Activated T-cell treated with anti-CD3 and anti-CD28 coated beads, Interleukin-2, amount 50 U/mL, for 72 hours (primary cell): ENCODE data around the gene NR2F1. TPM values are rescaled to one million over a fixed set of nuclear protein-coding genes. Genes with fewer than 3 reads are reported as not detected.
"Not testable (repeated sequence)": the region's sequence is repeated elsewhere in the genome, so short reads cannot be mapped to it uniquely, and the experiment has no call there.

Experiments used
- ATAC-seq, 2 donors: fragments of 150-1000 bp; cut with Tn5 transposase; replicated peaks in 1 of 2; 2 replicates each; pipeline ENCODE4 v1.10.0; 2021; ENCODE audit warnings: moderate library complexity in 2 of 2, mild to moderate bottlenecking in 1 of 2
- DNase-seq, 2 donors: peaks; one replicate each; pipeline ENCODE4 v3.0.0; 2021 to 2022; ENCODE audit warnings: mixed read lengths in 1 of 2
- H3K27ac Mint-ChIP-seq: one replicate; pipeline ENCODE4 v1.8.0; 2022; ENCODE audit warnings: mild to moderate bottlenecking, moderate library complexity, mixed read lengths
- H3K27me3 Mint-ChIP-seq: one replicate; pipeline ENCODE4 v1.8.0; 2022; ENCODE audit warnings: low read depth, mixed read lengths
- H3K36me3 Mint-ChIP-seq, 2 donors: one replicate each; pipeline ENCODE4 v1.8.0; 2022; ENCODE audit warnings: mixed read lengths in 2 of 2, mild to moderate bottlenecking in 1 of 2; ENCODE audit not compliant: insufficient read depth in 2 of 2
- H3K4me1 Mint-ChIP-seq: one replicate; pipeline ENCODE4 v1.8.0; 2022; ENCODE audit warnings: low read depth, mixed read lengths
- H3K4me3 Mint-ChIP-seq, 2 donors: one replicate each; pipeline ENCODE4 v1.8.0; 2022; ENCODE audit warnings: mild to moderate bottlenecking in 2 of 2, mixed read lengths in 2 of 2, moderate library complexity in 2 of 2
- H3K9me3 Mint-ChIP-seq, 2 donors: one replicate each; pipeline ENCODE4 v1.8.0; 2022; ENCODE audit warnings: mixed read lengths in 2 of 2
- total RNA-seq, 2 donors: library from RNA; stranded (reverse); gene quantifications; one replicate each; pipeline ENCODE4 v1.2.3, GENCODE V29; 2022

Gene NR2F1
- total RNA-seq, result not detected

GRCh38 chr5:93582677-93583438 lies at the start of gene NR2F1:
NR2F1 (plus strand) TSS chr5:93583222; CDS start chr5:93585024, 1,802 bp downstream.
- peaks cover 41% of the 10 kb centered on the region for H3K27me3 Mint-ChIP-seq
- DNase-seq (no peak), ATAC-seq (peak; percentile 36 to 37)
- H3K27ac Mint-ChIP-seq, result peak within 1 kb of the TSS; percentile 79
- H3K4me1 Mint-ChIP-seq, result peaks cover 26% of the 10 kb centered on the region
- H3K9me3 Mint-ChIP-seq, result no peaks in the 10 kb centered on the region
- H3K4me3 Mint-ChIP-seq, result peak within 1 kb of the TSS in 1 of 2 donors; percentile 55
- H3K36me3 Mint-ChIP-seq, result peaks cover 2 to 4% of the 10 kb centered on the region in 2 donors

GRCh38 chr5:93545872-93546271 lies 37.1 kb upstream of the NR2F1 start:
- peaks cover 0 to 2% of the 10 kb centered on the region in 2 donors for H3K9me3 Mint-ChIP-seq
- DNase-seq (no peak), ATAC-seq (no peak)
- H3K36me3 Mint-ChIP-seq, result no peaks in the 10 kb centered on the region
- no peaks in the 10 kb centered on the region for H3K4me1 Mint-ChIP-seq
- no peak overlapping the region for H3K4me3 Mint-ChIP-seq
- H3K27ac Mint-ChIP-seq, result no peak overlapping the region
- peaks cover 38% of the 10 kb centered on the region for H3K27me3 Mint-ChIP-seq

GRCh38 chr5:93549594-93549993 lies 33.4 kb upstream of the NR2F1 start:
- H3K4me1 Mint-ChIP-seq, H3K36me3 Mint-ChIP-seq, H3K27ac Mint-ChIP-seq, DNase-seq, H3K9me3 Mint-ChIP-seq, ATAC-seq, H3K4me3 Mint-ChIP-seq: not testable (repeated sequence)
- peaks cover 46% of the 10 kb centered on the region for H3K27me3 Mint-ChIP-seq

DNA sequence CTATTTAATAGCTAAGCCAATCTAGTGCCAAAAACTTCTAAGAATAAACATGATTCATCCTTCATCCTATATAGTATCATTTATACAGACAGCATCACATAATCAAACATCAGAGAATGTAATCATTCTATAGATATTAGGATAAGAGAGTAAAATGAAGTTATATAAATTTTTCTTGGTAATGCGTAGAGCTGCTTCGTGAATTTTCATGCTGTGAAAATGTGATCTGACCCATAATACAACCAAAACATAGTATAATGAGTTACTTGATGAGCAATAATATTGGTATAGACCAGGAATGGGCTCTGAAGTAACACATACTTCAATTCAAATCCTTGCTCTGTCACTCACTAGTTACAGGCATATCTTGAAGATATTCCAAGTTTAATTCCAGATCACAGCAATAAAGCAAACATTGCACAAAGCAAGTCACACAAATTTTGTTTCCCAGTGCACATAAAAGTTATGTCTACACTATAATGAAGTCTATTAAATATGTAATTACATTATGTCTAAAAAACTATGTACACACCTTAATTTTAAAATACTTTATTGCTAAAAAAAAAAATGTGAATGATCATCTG lies 25.9 kb upstream of the NR2F1 start:
- no peak for DNase-seq
- H3K4me1 Mint-ChIP-seq, result no peaks in the 10 kb centered on the region
- no peak overlapping the region for H3K4me3 Mint-ChIP-seq
- peaks cover 40% of the 10 kb centered on the region for H3K27me3 Mint-ChIP-seq
- H3K27ac Mint-ChIP-seq, result no peak overlapping the region
- no peaks in the 10 kb centered on the region for H3K36me3 Mint-ChIP-seq
- no peak for ATAC-seq
- no peaks in the 10 kb centered on the region for H3K9me3 Mint-ChIP-seq

- Mint-ChIP-seq H3K36me3 (no peaks in the 10 kb centered on the region), H3K4me3 (no peak overlapping the region), H3K4me1 (peaks cover under 1% of the 10 kb centered on the region), H3K9me3 (no peaks in the 10 kb centered on the region), H3K27me3 (peaks cover 44% of the 10 kb centered on the region), H3K27ac (no peak overlapping the region)
- DNase-seq, result no peak
- no peak for ATAC-seq
Observed at GRCh38 chr5:93566091-93566490, 16.9 kb upstream of the NR2F1 start.

DNA sequence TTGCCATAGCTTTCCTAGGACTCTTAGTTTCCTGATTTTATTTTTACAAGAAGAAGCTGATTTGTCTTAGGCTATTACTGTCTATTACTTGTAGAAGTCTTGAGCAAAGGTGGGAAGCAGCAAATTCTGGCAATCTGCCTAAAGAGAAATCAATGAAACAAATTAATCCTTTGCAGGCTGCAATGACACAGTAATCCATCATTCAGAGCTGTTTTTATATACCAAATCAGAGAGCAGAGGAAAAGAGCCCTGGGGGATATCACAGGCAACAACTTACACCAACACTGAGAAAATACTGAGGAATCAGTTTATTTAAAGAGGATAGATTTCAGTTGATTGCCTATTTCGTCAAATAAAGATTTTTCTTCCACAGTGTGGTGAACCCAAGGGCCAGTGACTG lies 15.6 kb upstream of the NR2F1 start:
- peaks cover 11% of the 10 kb centered on the region for H3K4me1 Mint-ChIP-seq
- H3K27ac Mint-ChIP-seq, result no peak overlapping the region
- DNase-seq, result no peak
- no peak for ATAC-seq
- no peak overlapping the region for H3K4me3 Mint-ChIP-seq
- peaks cover 58% of the 10 kb centered on the region for H3K27me3 Mint-ChIP-seq
- no peaks in the 10 kb centered on the region for H3K9me3 Mint-ChIP-seq
- no peaks in the 10 kb centered on the region for H3K36me3 Mint-ChIP-seq

DNA sequence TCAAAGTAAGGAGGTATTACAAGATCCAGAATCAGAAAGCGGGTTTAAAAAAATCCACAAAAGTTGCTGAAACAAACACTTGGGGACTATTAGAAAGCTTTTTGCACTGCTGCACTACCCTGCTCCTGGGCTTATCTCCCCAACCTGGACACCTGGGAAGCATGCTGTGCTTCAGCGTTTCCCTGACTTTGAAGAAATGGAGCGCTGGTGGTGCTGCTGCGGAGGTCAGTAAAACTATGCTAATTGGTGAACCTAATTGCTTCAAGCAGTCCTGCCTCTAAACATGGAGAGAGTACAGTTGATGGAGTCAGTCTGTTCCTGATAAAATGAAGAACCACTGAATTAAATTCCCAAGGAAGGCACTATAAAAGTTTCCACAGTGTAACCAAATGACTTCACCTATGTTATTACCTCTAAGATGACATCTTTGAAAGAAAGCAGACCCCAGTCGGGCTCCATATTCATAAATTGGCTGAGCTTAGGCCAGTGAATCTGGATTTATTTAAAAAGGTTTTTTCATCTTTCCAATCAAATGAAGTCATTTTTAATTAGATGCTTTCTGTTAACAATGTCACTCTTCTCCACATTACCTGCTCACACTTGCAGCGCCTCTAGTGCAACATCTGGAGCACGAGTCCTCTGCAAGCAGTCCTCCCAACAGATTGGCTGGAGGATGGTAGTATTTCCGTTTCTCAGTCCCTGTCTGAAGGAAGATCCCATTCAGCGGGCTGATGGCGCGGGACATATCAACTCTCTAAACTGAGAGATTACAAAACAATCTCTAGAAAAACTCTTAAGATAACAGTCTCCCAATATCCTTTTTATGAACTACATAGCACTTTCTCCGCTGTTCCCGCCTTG lies 13.5 kb upstream of the NR2F1 start:
- Mint-ChIP-seq H3K4me3 (peak overlapping the region; percentile 32), H3K4me1 (peaks cover 24% of the 10 kb centered on the region), H3K27me3 (peaks cover 68% of the 10 kb centered on the region), H3K27ac (no peak overlapping the region), H3K9me3 (no peaks in the 10 kb centered on the region), H3K36me3 (no peaks in the 10 kb centered on the region)
- ATAC-seq (no peak), DNase-seq (no peak)

- Mint-ChIP-seq H3K9me3 (no peaks in the 10 kb centered on the region), H3K4me3 (peak overlapping the region; percentile 53 to 69), H3K4me1 (peaks cover 24% of the 10 kb centered on the region), H3K27me3 (peaks cover 78% of the 10 kb centered on the region), H3K36me3 (no peaks in the 10 kb centered on the region), H3K27ac (no peak overlapping the region)
- ATAC-seq (peak; percentile 67 to 78), DNase-seq (no peak)
Observed at GRCh38 chr5:93570294-93571113, 12.5 kb upstream of the NR2F1 start.

GRCh38 chr5:93571114-93571949 lies 11.7 kb upstream of the NR2F1 start:
- Mint-ChIP-seq H3K4me3 (peak overlapping the region; percentile 65 to 69), H3K36me3 (no peaks in the 10 kb centered on the region), H3K27me3 (peaks cover 86% of the 10 kb centered on the region), H3K4me1 (peaks cover 24% of the 10 kb centered on the region), H3K27ac (no peak overlapping the region), H3K9me3 (no peaks in the 10 kb centered on the region)
- no peak for ATAC-seq
- DNase-seq, result no peak

GRCh38 chr5:93572101-93572607 lies 10.9 kb upstream of the NR2F1 start:
- DNase-seq (no peak), ATAC-seq (no peak)
- Mint-ChIP-seq H3K27ac (no peak overlapping the region), H3K4me3 (peak overlapping the region; percentile 65 to 69), H3K4me1 (peaks cover 24% of the 10 kb centered on the region), H3K9me3 (no peaks in the 10 kb centered on the region), H3K36me3 (no peaks in the 10 kb centered on the region), H3K27me3 (peaks cover 92% of the 10 kb centered on the region)

GRCh38 chr5:93572608-93573353 lies 10.2 kb upstream of the NR2F1 start:
- H3K27me3 Mint-ChIP-seq, result peaks cover 92% of the 10 kb centered on the region
- ATAC-seq (no peak), DNase-seq (no peak)
- H3K4me1 Mint-ChIP-seq, result peaks cover 24% of the 10 kb centered on the region
- H3K9me3 Mint-ChIP-seq, result no peaks in the 10 kb centered on the region
- H3K4me3 Mint-ChIP-seq, result peak overlapping the region; percentile 17 to 43
- H3K36me3 Mint-ChIP-seq, result no peaks in the 10 kb centered on the region
- peak overlapping the region; percentile 24 for H3K27ac Mint-ChIP-seq
